NB4 (cell line): ENCODE measurements around the gene CSAD.

Experiments used
- POLR2A ChIP-seq: IDR thresholded peaks from 2 replicates; pipeline ENCODE4 v1.6.1; 2011; ENCODE audit warnings: mild to moderate bottlenecking; ENCODE audit not compliant: insufficient read length; ENCODE audit errors: extremely low read depth
- TF ChIP-seq, protein P1 (sequence below): IDR thresholded peaks from one replicate; pipeline ENCODE4 v1.5.1; 2012; ENCODE audit warnings: low read depth, low read length
- TF ChIP-seq, protein P2 (sequence below): IDR thresholded peaks from 2 replicates; pipeline ENCODE4 v1.6.1; 2011; ENCODE audit warnings: low read depth, low read length

DNA sequence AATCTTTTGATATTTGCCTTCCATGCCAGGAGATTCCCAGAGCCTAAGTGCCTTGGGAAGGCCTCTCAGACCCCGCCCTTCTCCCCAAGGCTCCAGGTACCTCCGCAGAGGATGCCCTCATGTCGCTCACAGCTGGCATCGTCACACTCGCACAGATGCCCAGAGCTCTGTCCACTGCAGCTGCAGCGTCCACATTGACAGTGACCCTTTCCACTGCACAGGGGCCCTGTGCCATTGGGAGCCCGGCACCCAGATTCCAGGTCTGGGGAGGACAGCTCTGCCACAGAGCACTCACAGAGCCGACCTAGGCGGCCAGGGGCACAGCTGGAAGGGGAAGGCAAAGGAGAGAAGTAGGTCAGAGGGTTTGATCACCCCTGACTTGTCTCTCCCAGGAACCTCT, 12.3 kb upstream of the CSAD start:
- TF ChIP-seq, protein P1, sequence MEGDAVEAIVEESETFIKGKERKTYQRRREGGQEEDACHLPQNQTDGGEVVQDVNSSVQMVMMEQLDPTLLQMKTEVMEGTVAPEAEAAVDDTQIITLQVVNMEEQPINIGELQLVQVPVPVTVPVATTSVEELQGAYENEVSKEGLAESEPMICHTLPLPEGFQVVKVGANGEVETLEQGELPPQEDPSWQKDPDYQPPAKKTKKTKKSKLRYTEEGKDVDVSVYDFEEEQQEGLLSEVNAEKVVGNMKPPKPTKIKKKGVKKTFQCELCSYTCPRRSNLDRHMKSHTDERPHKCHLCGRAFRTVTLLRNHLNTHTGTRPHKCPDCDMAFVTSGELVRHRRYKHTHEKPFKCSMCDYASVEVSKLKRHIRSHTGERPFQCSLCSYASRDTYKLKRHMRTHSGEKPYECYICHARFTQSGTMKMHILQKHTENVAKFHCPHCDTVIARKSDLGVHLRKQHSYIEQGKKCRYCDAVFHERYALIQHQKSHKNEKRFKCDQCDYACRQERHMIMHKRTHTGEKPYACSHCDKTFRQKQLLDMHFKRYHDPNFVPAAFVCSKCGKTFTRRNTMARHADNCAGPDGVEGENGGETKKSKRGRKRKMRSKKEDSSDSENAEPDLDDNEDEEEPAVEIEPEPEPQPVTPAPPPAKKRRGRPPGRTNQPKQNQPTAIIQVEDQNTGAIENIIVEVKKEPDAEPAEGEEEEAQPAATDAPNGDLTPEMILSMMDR = no peak
- TF ChIP-seq POLR2A = no peak
- TF ChIP-seq, protein P2, sequence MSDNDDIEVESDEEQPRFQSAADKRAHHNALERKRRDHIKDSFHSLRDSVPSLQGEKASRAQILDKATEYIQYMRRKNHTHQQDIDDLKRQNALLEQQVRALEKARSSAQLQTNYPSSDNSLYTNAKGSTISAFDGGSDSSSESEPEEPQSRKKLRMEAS = no peak
